ENCODE measurements around the gene ANKAR.
"Not testable (repeated sequence)": the region's sequence is repeated elsewhere in the genome, so short reads cannot be mapped to it uniquely, and the experiment has no call there.

The ANKAR gene

GRCh38 chr2:189709501-189710221 lies 35.2 kb downstream of the ANKAR start:
- 94 to 96% methylated on average over 2 of the region's 5 CpGs for WGBS, 2 experiments (ENCODE audit: insufficient coverage in 2 of 2)
- Histone ChIP-seq H3K36me3 (ENCODE audit: control insufficient read depth, insufficient read depth, low read length) (peaks cover 5% of the 10 kb centered on the region), H3K9me3 (ENCODE audit: control insufficient read depth, low read length) (no peaks in the 10 kb centered on the region), H3K4me1 (ENCODE audit: control insufficient read depth, insufficient read depth, low read length, poor library complexity, severe bottlenecking) (no peaks in the 10 kb centered on the region), H3K27ac (ENCODE audit: low read depth, low read length, severe bottlenecking) (no peak overlapping the region), H3K4me3 (ENCODE audit: extremely low read depth, insufficient read depth, low read length, poor library complexity, severe bottlenecking) (no peak overlapping the region)

- H3K36me3 ChIP-seq (ENCODE audit: control insufficient read depth, insufficient read depth, low read length); H3K27ac ChIP-seq (ENCODE audit: low read depth, low read length, severe bottlenecking); H3K4me1 ChIP-seq (ENCODE audit: control insufficient read depth, insufficient read depth, low read length, poor library complexity, severe bottlenecking); H3K9me3 ChIP-seq (ENCODE audit: control insufficient read depth, low read length); H3K4me3 ChIP-seq (ENCODE audit: extremely low read depth, insufficient read depth, low read length, poor library complexity, severe bottlenecking): not testable (repeated sequence)
- WGBS, 2 experiments (ENCODE audit: insufficient coverage in 2 of 2), result no CpG with 5 or more reads among the region's 1 CpG
These were observed 43.1 kb downstream of the ANKAR start for GRCh38 chr2:189717593-189717992.

- 100% methylated on average over 1 of the region's 4 CpGs; no CpG with 5 or more reads in 1 of the 2 experiments for WGBS, 2 experiments (ENCODE audit: insufficient coverage in 2 of 2)
These were observed 45.1 kb downstream of the ANKAR start for GRCh38 chr2:189719571-189719970.

GRCh38 chr2:189723192-189723591 lies 48.7 kb downstream of the ANKAR start:
- Histone ChIP-seq H3K9me3 (ENCODE audit: control insufficient read depth, low read length) (no peaks in the 10 kb centered on the region), H3K36me3 (ENCODE audit: control insufficient read depth, insufficient read depth, low read length) (no peaks in the 10 kb centered on the region), H3K4me1 (ENCODE audit: control insufficient read depth, insufficient read depth, low read length, poor library complexity, severe bottlenecking) (no peaks in the 10 kb centered on the region), H3K27ac (ENCODE audit: low read depth, low read length, severe bottlenecking) (no peak overlapping the region), H3K4me3 (ENCODE audit: extremely low read depth, insufficient read depth, low read length, poor library complexity, severe bottlenecking) (no peak overlapping the region)

More at GRCh38 chr2:189719571-189719970, 45.1 kb downstream of the ANKAR start:
- Histone ChIP-seq H3K9me3 (ENCODE audit: control insufficient read depth, low read length) (no peaks in the 10 kb centered on the region), H3K36me3 (ENCODE audit: control insufficient read depth, insufficient read depth, low read length) (no peaks in the 10 kb centered on the region), H3K4me1 (ENCODE audit: control insufficient read depth, insufficient read depth, low read length, poor library complexity, severe bottlenecking) (no peaks in the 10 kb centered on the region), H3K27ac (ENCODE audit: low read depth, low read length, severe bottlenecking) (no peak overlapping the region), H3K4me3 (ENCODE audit: extremely low read depth, insufficient read depth, low read length, poor library complexity, severe bottlenecking) (no peak overlapping the region)
